ENCODE measurements around the gene MOCS3.

Gene MOCS3

DNA sequence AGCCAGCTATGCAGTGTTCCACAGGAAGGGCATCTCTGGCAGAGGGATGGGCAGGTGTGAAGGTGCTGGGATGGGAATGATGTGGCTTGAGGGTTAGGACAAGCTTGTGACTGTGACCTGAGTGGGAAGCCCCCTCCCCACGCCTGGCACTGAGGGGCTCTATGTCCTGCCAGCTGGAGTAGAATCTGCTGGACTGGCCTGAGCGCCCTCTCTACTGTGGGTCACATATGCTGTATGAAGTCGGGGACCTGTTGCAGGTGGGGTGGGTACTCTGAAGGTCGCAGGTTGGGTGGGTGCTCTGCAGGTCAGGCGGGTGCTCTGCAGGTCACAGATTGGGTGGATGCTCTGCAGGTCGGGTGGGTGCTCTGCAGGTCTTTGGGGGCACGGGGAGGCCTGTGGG is 44.0 kb downstream of the MOCS3 start:
- TF ChIP-seq CTCF (IDR thresholded peaks at IDR 0.05): no peak

DNA sequence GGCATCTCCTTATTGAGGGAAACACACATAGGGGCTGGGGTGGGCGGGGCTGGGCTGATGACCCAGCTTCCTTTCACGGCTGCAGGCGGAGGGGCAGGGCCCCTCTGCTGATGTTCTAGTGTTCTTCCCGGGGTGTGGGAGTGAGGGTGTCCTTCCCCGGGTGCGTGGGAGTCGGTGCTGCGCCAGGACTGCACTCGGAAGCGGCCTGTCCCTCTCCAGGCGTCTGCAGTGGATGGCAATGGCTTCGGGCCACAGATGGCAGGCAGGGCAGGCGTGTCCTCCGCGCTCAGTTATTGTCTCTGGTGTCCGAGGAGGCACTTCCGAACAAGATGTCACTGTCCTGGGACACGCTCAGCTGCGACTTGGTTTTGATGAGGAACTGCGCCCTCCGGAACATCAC is 45.1 kb downstream of the MOCS3 start:
- no peak for TF ChIP-seq CTCF (IDR thresholded peaks at IDR 0.05)

GRCh38 chr20:51004305-51004727 is 45.7 kb downstream of the MOCS3 start:
- no peak for TF ChIP-seq CTCF (IDR thresholded peaks at IDR 0.05)

GRCh38 chr20:51004781-51005180 is 46.2 kb downstream of the MOCS3 start:
- TF ChIP-seq CTCF (IDR thresholded peaks at IDR 0.05): no peak

DNA sequence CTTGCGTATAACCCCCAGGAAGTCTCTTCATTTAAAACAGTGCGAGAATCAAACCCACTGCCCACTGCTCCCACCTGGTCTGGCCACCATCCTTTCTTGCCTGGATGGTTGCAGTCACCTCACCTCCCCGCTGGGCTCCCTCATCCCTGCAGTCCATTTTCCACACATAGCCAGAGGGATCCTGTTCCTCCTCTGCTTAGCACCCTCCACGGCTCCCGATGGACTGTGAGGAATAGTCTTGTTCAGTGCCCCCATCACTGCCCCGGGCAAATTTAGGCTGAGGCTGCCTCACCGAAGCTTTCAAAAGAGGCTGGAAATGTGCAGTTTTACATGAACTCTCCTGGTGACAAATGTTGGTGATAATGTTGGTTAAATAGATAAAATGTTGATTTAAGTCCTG is 46.6 kb downstream of the MOCS3 start:
- no peak for TF ChIP-seq CTCF (IDR thresholded peaks at IDR 0.05)

DNA sequence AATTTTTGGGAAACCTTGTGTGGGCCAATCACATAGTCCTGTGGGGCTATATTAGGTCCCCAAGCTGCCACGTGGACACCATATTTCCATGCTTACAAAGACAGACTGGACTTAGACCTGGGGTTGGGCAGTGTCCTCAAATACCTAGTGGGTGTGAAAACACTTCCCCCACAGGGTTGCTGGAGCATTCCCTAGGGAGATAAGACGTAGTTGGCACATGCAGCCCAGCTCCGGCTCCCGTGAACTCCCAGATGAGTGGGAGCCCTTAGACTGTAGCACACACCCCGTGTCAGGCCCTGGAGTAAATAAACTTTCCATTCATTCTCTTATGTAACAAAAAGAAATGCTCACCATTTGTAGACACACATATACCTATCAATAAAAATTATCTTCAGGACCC is 50.1 kb downstream of the MOCS3 start:
- TF ChIP-seq CTCF (IDR thresholded peaks at IDR 0.05): no peak

GRCh38 chr20:51009303-51010042 is 50.9 kb downstream of the MOCS3 start:
- no peak for TF ChIP-seq CTCF (IDR thresholded peaks at IDR 0.05)

DNA sequence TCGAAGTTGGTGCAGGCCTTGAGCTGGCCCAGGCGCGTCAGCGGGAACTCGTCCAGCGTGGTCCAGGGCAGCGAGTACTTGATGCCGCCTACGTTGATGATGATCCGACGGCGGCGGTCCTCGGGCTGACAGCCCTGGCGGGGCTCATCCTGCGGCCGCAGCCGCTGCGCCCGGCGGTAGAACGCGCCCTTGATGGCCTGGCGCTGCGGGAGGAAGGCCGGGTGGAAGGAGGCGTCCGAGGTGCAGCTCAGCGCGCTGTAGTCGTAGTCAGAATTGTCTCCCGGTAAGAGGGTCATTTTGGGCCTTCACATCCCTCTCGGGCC is 51.4 kb downstream of the MOCS3 start:
- TF ChIP-seq CTCF (IDR thresholded peaks at IDR 0.05): no peak

All from LNCAP (cell line).